Eye (tissue), 1 donor: ENCODE measurements around the gene PPP1R37.

ENCODE experiments used
- DNase-seq: peaks from one replicate; pipeline ENCODE4 v3.0.0-alpha.2; 2015

PPP1R37 gene

GRCh38 chr19:45156011-45156630 lies 63.1 kb downstream of the PPP1R37 start:
- DNase-seq = no peak

- no peak for DNase-seq
Measured at GRCh38 chr19:45156751-45157150, 63.8 kb downstream of the PPP1R37 start.

GRCh38 chr19:45158503-45159209 lies 65.7 kb downstream of the PPP1R37 start:
- no peak for DNase-seq

GRCh38 chr19:45159210-45159970 lies 66.4 kb downstream of the PPP1R37 start:
- DNase-seq = no peak

GRCh38 chr19:45159971-45160324 lies 67.0 kb downstream of the PPP1R37 start:
- DNase-seq = no peak

- DNase-seq = peak; percentile 50
Measured at GRCh38 chr19:45160870-45161737, 68.1 kb downstream of the PPP1R37 start, which contains the start of gene NKPD1. TSS of gene NKPD1 (minus strand) at chr19:45160982. CDS start at chr19:45160150, 832 bp downstream.

GRCh38 chr19:45161738-45162607 lies 69.0 kb downstream of the PPP1R37 start:
- peak; percentile 67 for DNase-seq

- no peak for DNase-seq
Measured at GRCh38 chr19:45162608-45163143, 69.7 kb downstream of the PPP1R37 start.

- DNase-seq = no peak
Measured at GRCh38 chr19:45163156-45163555, 70.2 kb downstream of the PPP1R37 start.

GRCh38 chr19:45163751-45164460 lies 70.9 kb downstream of the PPP1R37 start:
- no peak for DNase-seq

GRCh38 chr19:45164577-45165335 lies 71.8 kb downstream of the PPP1R37 start:
- DNase-seq = peak; percentile 45

- peak; percentile 55 for DNase-seq
Measured at GRCh38 chr19:45166723-45167252, 73.8 kb downstream of the PPP1R37 start.

- DNase-seq = no peak
Measured at GRCh38 chr19:45168767-45169351, 75.9 kb downstream of the PPP1R37 start.

- no peak for DNase-seq
Measured at GRCh38 chr19:45169602-45170001, 76.6 kb downstream of the PPP1R37 start.

- DNase-seq = no peak
Measured at GRCh38 chr19:45170146-45171106, 77.4 kb downstream of the PPP1R37 start.

- no peak for DNase-seq
Measured at GRCh38 chr19:45171211-45171623, 78.2 kb downstream of the PPP1R37 start.

GRCh38 chr19:45172173-45172572 lies 79.2 kb downstream of the PPP1R37 start:
- DNase-seq = no peak

GRCh38 chr19:45172611-45173208 lies 79.7 kb downstream of the PPP1R37 start:
- DNase-seq = no peak
